Spinal cord (tissue), 10 donors: Measurements from ENCODE around the gene GCLC. TPM values are rescaled to one million over a fixed set of nuclear protein-coding genes. Genes with fewer than 3 reads are reported as not detected.
A peak's percentile ranks its signal among the peaks of the same experiment; 100 is the strongest.
"Not testable (repeated sequence)": the region's sequence is repeated elsewhere in the genome, so short reads cannot be mapped to it uniquely, and the experiment has no call there.

Experiments used
- DNase-seq, 6 donors: peaks; one replicate each; pipeline versions ENCODE4 v3.0.0 to v3.0.0-alpha.2; 2013 to 2015; ENCODE audit warnings: low spot score in 6 of 6, low read depth in 4 of 6
- H3K27ac ChIP-seq: one replicate; pipeline ENCODE4 v1.5.1; 2013; ENCODE audit warnings: low read depth, low read length, control low read depth
- H3K27me3 ChIP-seq: one replicate; pipeline ENCODE4 v1.6.1; 2013; ENCODE audit warnings: low read length; ENCODE audit not compliant: control insufficient read depth, insufficient read depth
- H3K36me3 ChIP-seq: one replicate; pipeline ENCODE4 v1.6.1; 2013; ENCODE audit warnings: low read length; ENCODE audit not compliant: control insufficient read depth, insufficient read depth
- H3K4me1 ChIP-seq: one replicate; pipeline ENCODE4 v1.6.1; 2013; ENCODE audit warnings: low read length; ENCODE audit not compliant: control insufficient read depth, insufficient read depth
- H3K4me3 ChIP-seq: one replicate; pipeline ENCODE4 v1.5.1; 2013; ENCODE audit warnings: low read depth, low read length, control low read depth
- H3K9me3 ChIP-seq: one replicate; pipeline ENCODE4 v1.6.1; 2013; ENCODE audit warnings: low read length; ENCODE audit not compliant: control insufficient read depth, insufficient read depth
- WGBS: methylation state at CpG from one replicate; pipeline ENCODE4 v1.1.5; 2013; ENCODE audit warnings: missing lambda C conversion rate; ENCODE audit not compliant: insufficient coverage; 5-methylcytosine and 5-hydroxymethylcytosine counted together
- polyA plus RNA-seq, 2 donors: library from polyadenylated mRNA; unstranded; fragments of 120-200 nt; gene quantifications; one replicate each; pipeline ENCODE4 v1.2.1, GENCODE V29; 2013; ENCODE audit not compliant: insufficient read length in 2 of 2
- total RNA-seq, 2 donors: library from RNA; depleted of rRNA in 1 of 2; stranded (reverse); fragments of 120-200 nt in 1 of 2; fragments of >200 nt in 1 of 2; gene quantifications; one replicate each; pipeline versions ENCODE4 v1.2.3 to v1.2.4, GENCODE V29; 2013 to 2014
- donor health status: healthy.

GCLC gene
- total and polyA plus RNA-seq, 4 donors, result 31.1 to 61.5 (median 38.6) TPM

- 83% methylated on average over 3 of the region's 3 CpGs for WGBS
- H3K27ac ChIP-seq, result no peak overlapping the region
- no peak overlapping the region for H3K4me3 ChIP-seq
- H3K4me1 ChIP-seq, result no peaks in the 10 kb centered on the region
- H3K36me3 ChIP-seq, result no peaks in the 10 kb centered on the region
- no peaks in the 10 kb centered on the region for H3K27me3 ChIP-seq
- no peaks in the 10 kb centered on the region for H3K9me3 ChIP-seq
- no peak for DNase-seq
Measured at GRCh38 chr6:53565886-53566285, 21.0 kb upstream of the GCLC start.

- Histone ChIP-seq H3K27ac (no peak overlapping the region), H3K36me3 (no peaks in the 10 kb centered on the region), H3K4me1 (no peaks in the 10 kb centered on the region), H3K4me3 (no peak overlapping the region), H3K27me3 (no peaks in the 10 kb centered on the region), H3K9me3 (peaks cover 2% of the 10 kb centered on the region)
- DNase-seq, result no peak
- WGBS, result no CpG with 5 or more reads among the region's 2 CpGs
Measured at GRCh38 chr6:53564401-53565065, 19.6 kb upstream of the GCLC start.

GRCh38 chr6:53556986-53557715 lies 12.2 kb upstream of the GCLC start:
- Histone ChIP-seq H3K9me3 (peaks cover 4% of the 10 kb centered on the region), H3K4me1 (no peaks in the 10 kb centered on the region), H3K36me3 (no peaks in the 10 kb centered on the region), H3K4me3 (no peak overlapping the region), H3K27ac (no peak overlapping the region), H3K27me3 (no peaks in the 10 kb centered on the region)
- WGBS, result no CpG with 5 or more reads among the region's 2 CpGs
- no peak for DNase-seq

GRCh38 chr6:53553600-53553999 lies 8.7 kb upstream of the GCLC start:
- H3K36me3 ChIP-seq, H3K27me3 ChIP-seq: not testable (repeated sequence)
- WGBS, result 100% methylated on average over 1 of the region's 3 CpGs

GRCh38 chr6:53551681-53552080 lies 6.8 kb upstream of the GCLC start:
- not testable (repeated sequence) for H3K9me3 ChIP-seq, H3K36me3 ChIP-seq, DNase-seq, H3K27ac ChIP-seq, H3K27me3 ChIP-seq, H3K4me3 ChIP-seq, H3K4me1 ChIP-seq
- WGBS, result 80% methylated on average over 1 of the region's 7 CpGs

More at GRCh38 chr6:53553600-53553999, 8.7 kb upstream of the GCLC start:
- H3K4me1 ChIP-seq, DNase-seq, H3K27ac ChIP-seq, H3K4me3 ChIP-seq, H3K9me3 ChIP-seq: not testable (repeated sequence)

GRCh38 chr6:53547811-53548496 lies 3.1 kb upstream of the GCLC start:
- peak; percentile 86 to 98 (median 92) for DNase-seq
- no peaks in the 10 kb centered on the region for H3K27me3 ChIP-seq
- H3K9me3 ChIP-seq, result no peaks in the 10 kb centered on the region
- peak overlapping the region; percentile 80 for H3K27ac ChIP-seq
- H3K4me3 ChIP-seq, result peak overlapping the region; percentile 67
- under 1% methylated on average over 56 of the region's 57 CpGs for WGBS
- no peaks in the 10 kb centered on the region for H3K36me3 ChIP-seq
- no peaks in the 10 kb centered on the region for H3K4me1 ChIP-seq

- H3K36me3 ChIP-seq, result no peaks in the 10 kb centered on the region
- WGBS, result 13% methylated on average over 11 of the region's 12 CpGs
- peak overlapping the region; percentile 67 for H3K4me3 ChIP-seq
- peak overlapping the region; percentile 80 for H3K27ac ChIP-seq
- H3K9me3 ChIP-seq, result no peaks in the 10 kb centered on the region
- DNase-seq, result no peak
- no peaks in the 10 kb centered on the region for H3K27me3 ChIP-seq
- no peaks in the 10 kb centered on the region for H3K4me1 ChIP-seq
Measured at GRCh38 chr6:53547166-53547810, 2.4 kb upstream of the GCLC start.

GRCh38 chr6:53546281-53546680 lies 1.4 kb upstream of the GCLC start:
- Histone ChIP-seq H3K9me3 (no peaks in the 10 kb centered on the region), H3K27ac (no peak overlapping the region), H3K4me1 (no peaks in the 10 kb centered on the region), H3K27me3 (no peaks in the 10 kb centered on the region), H3K36me3 (no peaks in the 10 kb centered on the region), H3K4me3 (no peak overlapping the region)
- DNase-seq, result no peak
- no CpG with 5 or more reads among the region's 2 CpGs for WGBS

GRCh38 chr6:53544217-53544469 lies 758 bp downstream of the GCLC start:
- no peaks in the 10 kb centered on the region for H3K4me1 ChIP-seq

More at GRCh38 chr6:53544217-53544469, 758 bp downstream of the GCLC start:
- H3K27me3 ChIP-seq, result no peaks in the 10 kb centered on the region
- DNase-seq, result peak in 3 of 6 donors; percentile 19 to 57 (median 54)
- H3K36me3 ChIP-seq, result no peaks in the 10 kb centered on the region
- peak overlapping the region; percentile 70 for H3K4me3 ChIP-seq
- WGBS, result under 1% methylated on average over 24 of the region's 24 CpGs
- H3K9me3 ChIP-seq, result no peaks in the 10 kb centered on the region
- peak overlapping the region; percentile 71 for H3K27ac ChIP-seq
